CD4-positive, alpha-beta T cell treated with Interleukin-17A for 1 hour (primary cell): ENCODE measurements around the gene SARDH.

ENCODE experiments used
- DNase-seq: peaks from one replicate; pipeline ENCODE4 v3.0.0-alpha.2; 2020

SARDH gene

GRCh38 chr9:133664173-133665050 lies 73.7 kb downstream of the SARDH start:
- no peak for DNase-seq

- no peak for DNase-seq
Observed at GRCh38 chr9:133661846-133662540, 76.2 kb downstream of the SARDH start.

- no peak for DNase-seq
Observed at GRCh38 chr9:133659516-133659915, 78.6 kb downstream of the SARDH start.

- DNase-seq, result no peak
Observed at GRCh38 chr9:133658442-133659431, 79.4 kb downstream of the SARDH start.

GRCh38 chr9:133657120-133657661 lies 81.0 kb downstream of the SARDH start:
- DNase-seq, result no peak

GRCh38 chr9:133656211-133657119 lies 81.7 kb downstream of the SARDH start:
- peak; percentile 48 for DNase-seq

GRCh38 chr9:133655701-133656100 lies 82.5 kb downstream of the SARDH start:
- DNase-seq, result no peak

- no peak for DNase-seq
Observed at GRCh38 chr9:133654736-133655657, 83.2 kb downstream of the SARDH start.

- no peak for DNase-seq
Observed at GRCh38 chr9:133653638-133654037, 84.5 kb downstream of the SARDH start.

- DNase-seq, result no peak
Observed at GRCh38 chr9:133650026-133650425, 88.1 kb downstream of the SARDH start.

GRCh38 chr9:133649194-133649593 lies 89.0 kb downstream of the SARDH start:
- no peak for DNase-seq

- DNase-seq, result no peak
Observed at GRCh38 chr9:133647765-133648469, 90.2 kb downstream of the SARDH start.

- no peak for DNase-seq
Observed at GRCh38 chr9:133647148-133647547, 91.0 kb downstream of the SARDH start.

- DNase-seq, result no peak
Observed at GRCh38 chr9:133645021-133645765, 93.0 kb downstream of the SARDH start.

- DNase-seq, result no peak
Observed at GRCh38 chr9:133643978-133644760, 94.0 kb downstream of the SARDH start.

GRCh38 chr9:133643362-133643755 lies 94.8 kb downstream of the SARDH start:
- no peak for DNase-seq

GRCh38 chr9:133642708-133643361 lies 95.3 kb downstream of the SARDH start:
- DNase-seq, result no peak
